OCI-LY7 (cell line): ENCODE data around the gene P3R3URF. TPM values are rescaled to one million over a fixed set of nuclear protein-coding genes. Genes with fewer than 3 reads are reported as not detected.

Source experiments
- BruUV-seq: library from RNA; stranded (reverse); fragments of 400-500 nt; replicated peaks from 2 replicates; lab custom pipeline; 2021; lab: Mats Ljungman, UMichigan
- CTCF ChIA-PET: fragments of 300-600 bp; sonication (Branson Sonifier 250); formaldehyde crosslinking; loops from one replicate; lab custom pipeline; 2022; ENCODE audit warnings: antibody characterized with exemption; ENCODE audit not compliant: unreplicated experiment; lab: Charles Lee
- POLR2A ChIA-PET: fragments of 300-600 bp; sonication (Branson Sonifier 250); formaldehyde crosslinking; loops from one replicate; lab custom pipeline; 2022; ENCODE audit warnings: antibody characterized with exemption; lab: Charles Lee
- DNase-seq: peaks from one replicate; pipeline ENCODE4 v3.0.0-alpha.2; 2015; ENCODE audit warnings: low spot score
- H2AFZ ChIP-seq: fragments of 200-600 bp; sonication (generic), shearing (Covaris generic); 2 replicates; pipeline ENCODE4 v1.6.1; 2014; ENCODE audit warnings: mild to moderate bottlenecking, antibody characterized with exemption, low read length, moderate library complexity
- H3K27ac ChIP-seq: fragments of 200-600 bp; sonication (generic); 2 replicates; pipeline ENCODE4 v1.5.1; 2014; ENCODE audit warnings: mixed run types, low read depth, mild to moderate bottlenecking, moderate library complexity, low read length, inconsistent platforms; ENCODE audit not compliant: poor library complexity, severe bottlenecking
- H3K36me3 ChIP-seq: fragments of 200-600 bp; sonication (generic); 2 replicates; pipeline ENCODE4 v1.6.1; 2014; ENCODE audit warnings: mild to moderate bottlenecking, antibody characterized with exemption, low read length, moderate library complexity, mixed read lengths; ENCODE audit not compliant: insufficient read depth
- H3K4me1 ChIP-seq: fragments of 200-600 bp; sonication (generic); 2 replicates; pipeline ENCODE4 v1.5.1; 2014; ENCODE audit warnings: mild to moderate bottlenecking, low read length; ENCODE audit not compliant: insufficient read depth, poor library complexity, severe bottlenecking
- H3K4me2 ChIP-seq: fragments of 200-600 bp; sonication (generic); 2 replicates; pipeline ENCODE4 v1.6.1; 2014; ENCODE audit warnings: mild to moderate bottlenecking, low read length
- H3K4me3 ChIP-seq: fragments of 200-600 bp; sonication (generic); 2 replicates; pipeline ENCODE4 v1.5.1; 2014; ENCODE audit warnings: mild to moderate bottlenecking, low read depth, low read length; ENCODE audit not compliant: poor library complexity, severe bottlenecking
- H3K79me2 ChIP-seq: fragments of 200-600 bp; sonication (generic); 2 replicates; pipeline ENCODE4 v1.6.1; 2016; ENCODE audit warnings: low read depth, mild to moderate bottlenecking, low read length, moderate library complexity, mixed read lengths; ENCODE audit not compliant: insufficient read depth
- H3K9me2 ChIP-seq: fragments of 200-600 bp; sonication (generic); 2 replicates; pipeline ENCODE4 v1.6.1; 2016; ENCODE audit warnings: mild to moderate bottlenecking, low read length, mixed read lengths; ENCODE audit not compliant: insufficient read depth
- H3K9me3 ChIP-seq: fragments of 200-600 bp; sonication (generic); 2 replicates; pipeline ENCODE4 v1.6.1; 2014; ENCODE audit warnings: mild to moderate bottlenecking, mixed run types, low read length, mixed read lengths
- H4K20me1 ChIP-seq: fragments of 200-600 bp; sonication (generic); 2 replicates; pipeline ENCODE4 v1.6.1; 2014; ENCODE audit warnings: mild to moderate bottlenecking, antibody characterized with exemption, low read length, moderate library complexity, mixed read lengths; ENCODE audit not compliant: insufficient read depth
- CTCF ChIP-seq: fragments of 200-600 bp; sonication (generic); conservative IDR thresholded peaks from 2 replicates; pipeline ENCODE4 v1.5.1; 2014; ENCODE audit warnings: mild to moderate bottlenecking, antibody characterized with exemption, low read length, moderate library complexity, mixed read lengths
- EZH2phosphoT487 ChIP-seq: fragments of 200-600 bp; sonication (generic); IDR thresholded peaks from 2 replicates; pipeline ENCODE4 v1.6.1; 2018; ENCODE audit warnings: low read depth, borderline replicate concordance, mild to moderate bottlenecking, mixed run types, antibody characterized with exemption, low read length, moderate library complexity, mixed read lengths
- intact Hi-C: fragments of 100-400 bp; cut with micrococcal nuclease; formaldehyde crosslinking; loops from one replicate; pipeline ENCODE4 v1.10.0; 2022; ENCODE audit not compliant: unreplicated experiment
- total RNA-seq, 2 experiments: library from RNA; depleted of rRNA in 1 of 2; stranded (reverse); fragments of >200 nt in 1 of 2; shearing (Covaris generic) in 1 of 2; gene quantifications; 2 replicates each; pipeline ENCODE4 v1.2.3, GENCODE V29; 2014 to 2022

The P3R3URF gene
- total RNA-seq, 2 experiments from 2014 or later = not detected

GRCh38 chr1:46179138-46180081 is 3.1 kb upstream of the P3R3URF start:
- Histone ChIP-seq H3K4me2 (peak overlapping the region; percentile 37), H3K4me3 (no peak overlapping the region), H3K79me2 (no peaks in the 10 kb centered on the region), H3K9me2 (no peaks in the 10 kb centered on the region), H3K4me1 (peaks cover 51% of the 10 kb centered on the region), H3K36me3 (no peaks in the 10 kb centered on the region), H3K9me3 (no peaks in the 10 kb centered on the region), H3K27ac (no peak overlapping the region), H2AFZ (peak overlapping the region; percentile 80; the same call in 1 of the 2 replicates), H4K20me1 (no peaks in the 10 kb centered on the region)
- ChIA-PET POLR2A (no interaction called here), CTCF (interaction anchor here (0.6 kb wide), 2 partner anchors 37 to 611 kb away, joined by 4 to 5 read pairs; no protein-coding TSS in a partner anchor)
- intact Hi-C loops = loop anchor here (1.0 to 2.0 kb wide), 5 partner anchors 44 to 429 kb away; partner anchors contain the start of genes IPP and MAST2
- no peak for TF ChIP-seq EZH2phosphoT487
- peak; percentile 100 for TF ChIP-seq CTCF
- BruUV-seq = no TSS peak
- DNase-seq = peak; percentile 84

- intact Hi-C loops = no loop called here
- Histone ChIP-seq H3K79me2 (no peaks in the 10 kb centered on the region), H3K9me3 (no peaks in the 10 kb centered on the region), H3K27ac (no peak overlapping the region), H3K36me3 (no peaks in the 10 kb centered on the region), H3K4me2 (no peak overlapping the region), H3K4me3 (no peak overlapping the region), H4K20me1 (no peaks in the 10 kb centered on the region), H3K4me1 (peaks cover 62% of the 10 kb centered on the region), H3K9me2 (no peaks in the 10 kb centered on the region), H2AFZ (peak overlapping the region; percentile 8; the same call in 1 of the 2 replicates)
- CTCF ChIA-PET = interaction anchor here (1.4 kb wide), 1 partner anchor 48 kb away, joined by 10 read pairs; no protein-coding TSS in a partner anchor
- no peak for DNase-seq
- POLR2A ChIA-PET = interaction anchor here (1.0 kb wide), 1 partner anchor 136 kb away, joined by 4 read pairs; no protein-coding TSS in a partner anchor
- TF ChIP-seq EZH2phosphoT487 = no peak
- TF ChIP-seq CTCF = no peak
- no TSS peak for BruUV-seq
These were observed 1.0 kb downstream of the P3R3URF start for GRCh38 chr1:46175243-46175642.
